K562 (cell line): Measurements from ENCODE around the gene CBL.

ENCODE experiments used
- BRF1 ChIP-seq: IDR thresholded peaks from 3 replicates; pipeline ENCODE4 v1.6.1; 2011; ENCODE audit warnings: borderline replicate concordance, mild to moderate bottlenecking; ENCODE audit not compliant: insufficient read length; ENCODE audit errors: extremely low read depth
- CTCF ChIP-seq, 3 experiments: IDR thresholded peaks in 2 of 3; conservative IDR thresholded peaks in 1 of 3; 2 replicates each; pipeline ENCODE4 v1.5.1; 2011 to 2012; ENCODE audit warnings: low read length in 3 of 3, mild to moderate bottlenecking in 3 of 3, control low read depth in 2 of 3, improper control_type of control experiment in 1 of 3, inconsistent platforms in 1 of 3, low read depth in 1 of 3, mixed read lengths in 1 of 3, moderate library complexity in 1 of 3; ENCODE audit not compliant: insufficient read depth in 2 of 3
- GATAD2B ChIP-seq: fragments of 450-650 bp; IDR thresholded peaks from 2 replicates; pipeline ENCODE4 v1.6.1; 2017; ENCODE audit warnings: mild to moderate bottlenecking, borderline replicate concordance
- GTF2E2 ChIP-seq: fragments of 200-800 bp; sonication (Bioruptor generic); IDR thresholded peaks from 2 replicates; pipeline ENCODE4 v1.6.1; 2016; ENCODE audit warnings: missing genetic modification characterization, missing compliant biosample characterization
- JUN ChIP-seq, 2 experiments: sonication (generic) in 1 of 2; formaldehyde crosslinking in 1 of 2; IDR thresholded peaks; 2 replicates each; pipeline versions ENCODE4 v1.6.1 to v1.8.0; 2012 to 2022; ENCODE audit warnings: borderline replicate concordance in 2 of 2, mild to moderate bottlenecking in 2 of 2, improper control_type of control experiment in 1 of 2, low read depth in 1 of 2, low read length in 1 of 2, missing genetic modification reagents in 1 of 2
- JUND ChIP-seq, 2 experiments: IDR thresholded peaks; 2 replicates in 1 of 2; 3 replicates in 1 of 2; pipeline ENCODE4 v1.6.1; 2011; ENCODE audit warnings: borderline replicate concordance in 2 of 2, low read depth in 2 of 2, low read length in 2 of 2, improper control_type of control experiment in 1 of 2, missing biosample characterization in 1 of 2, missing genetic modification characterization in 1 of 2, missing genetic modification reagents in 1 of 2
- KLF13 ChIP-seq: fragments of 450-650 bp; IDR thresholded peaks from 2 replicates; pipeline ENCODE4 v1.6.1; 2016; ENCODE audit warnings: missing genetic modification characterization, low read depth, mild to moderate bottlenecking, missing compliant biosample characterization, moderate library complexity, borderline replicate concordance
- NFE2 ChIP-seq: IDR thresholded peaks from 2 replicates; pipeline ENCODE4 v1.6.1; 2014; ENCODE audit warnings: antibody characterized with exemption, low read depth
- POLR2A ChIP-seq: fragments of 450-650 bp; conservative IDR thresholded peaks from 2 replicates; pipeline ENCODE4 v1.6.1; 2016
- POU5F1 ChIP-seq: fragments of 150-350 bp; IDR thresholded peaks from 2 replicates; pipeline ENCODE4 v1.6.1; 2014; ENCODE audit warnings: borderline replicate concordance, low read length, low read depth, mild to moderate bottlenecking; ENCODE audit not compliant: partially characterized antibody
- RNF2 ChIP-seq: sonication (generic); IDR thresholded peaks from 2 replicates; pipeline ENCODE4 v1.6.1; 2016
- YY1 ChIP-seq, 3 experiments: IDR thresholded peaks; 2 replicates each; pipeline ENCODE4 v1.6.1; 2011; ENCODE audit warnings: low read length in 2 of 3, mild to moderate bottlenecking in 2 of 3, moderate library complexity in 2 of 3, borderline replicate concordance in 1 of 3, control low read depth in 1 of 3, low read depth in 1 of 3; ENCODE audit not compliant: insufficient read depth in 3 of 3, insufficient replicate concordance in 2 of 3, control insufficient read depth in 1 of 3, insufficient read length in 1 of 3; ENCODE audit errors: extremely low read depth in 1 of 3
- ZNF24 ChIP-seq: fragments of 450-650 bp; IDR thresholded peaks from 2 replicates; pipeline ENCODE4 v1.6.1; 2016
- ZNF311 ChIP-seq: fragments of 250-450 bp; sonication (Bioruptor Pico); IDR thresholded peaks from 2 replicates; pipeline ENCODE4 v1.4.0; 2020; ENCODE audit warnings: mild to moderate bottlenecking, moderate library complexity

GRCh38 chr11:119310682-119311052, 104.5 kb downstream of the CBL start:
- TF ChIP-seq CTCF (IDR thresholded peaks at IDR 0.05 in 2 of 3, conservative IDR thresholded peaks at IDR 0.05 in 1 of 3; ENCODE audit: insufficient read depth in 2 of 3, low read depth in 1 of 3, low read length in 3 of 3) (no peak), JUND (IDR thresholded peaks at IDR 0.05; ENCODE audit: borderline replicate concordance, low read depth, low read length) (no peak), JUND (tag; IDR thresholded peaks at IDR 0.05; ENCODE audit: borderline replicate concordance, low read depth, low read length) (no peak), BRF1 (no peak), JUN (IDR thresholded peaks at IDR 0.05; ENCODE audit: borderline replicate concordance, low read depth, low read length) (no peak), JUN (CRISPR knock-in tag; IDR thresholded peaks at IDR 0.05; ENCODE audit: borderline replicate concordance) (no peak), RNF2 (no peak), GTF2E2 (tag) (no peak), ZNF311 (CRISPR knock-in tag) (no peak), NFE2 (no peak), POLR2A (no peak), ZNF24 (no peak), KLF13 (tag) (no peak), YY1 (IDR thresholded peaks at IDR 0.05; ENCODE audit: borderline replicate concordance in 1 of 3, control insufficient read depth in 1 of 3, extremely low read depth in 1 of 3, insufficient read depth in 3 of 3, insufficient read length in 1 of 3, insufficient replicate concordance in 2 of 3, low read depth in 1 of 3, low read length in 2 of 3) (no peak), POU5F1 (no peak), GATAD2B (no peak)
